SJSA1 (cell line): ENCODE data around the gene CBX7. TPM values are rescaled to one million over a fixed set of nuclear protein-coding genes. Genes with fewer than 3 reads are reported as not detected.
"Not testable (repeated sequence)": the region's sequence is repeated elsewhere in the genome, so short reads cannot be mapped to it uniquely, and the experiment has no call there.

Experiments
- DNase-seq, 2 experiments: peaks; one replicate each; pipeline ENCODE4 v3.0.0-alpha.2; 2015 to 2020; ENCODE audit warnings: low spot score in 2 of 2, low read depth in 1 of 2
- H3K27ac ChIP-seq: fragments of 250-450 bp; sonication (Bioruptor Pico); 2 replicates; pipeline ENCODE4 v1.5.1; 2020; ENCODE audit warnings: mild to moderate bottlenecking, moderate library complexity
- H3K27me3 ChIP-seq: fragments of 250-450 bp; sonication (Bioruptor Pico); replicated peaks from 2 replicates; pipeline ENCODE4 v1.5.1; 2020; ENCODE audit warnings: mild to moderate bottlenecking, moderate library complexity
- H3K36me3 ChIP-seq: fragments of 250-450 bp; sonication (Bioruptor Pico); 2 replicates; pipeline ENCODE4 v1.5.1; 2020; ENCODE audit warnings: mild to moderate bottlenecking
- H3K4me1 ChIP-seq: fragments of 250-450 bp; sonication (Bioruptor Pico); replicated peaks from 2 replicates; pipeline ENCODE4 v1.6.1; 2021; ENCODE audit warnings: mild to moderate bottlenecking
- H3K4me3 ChIP-seq: fragments of 250-450 bp; sonication (Bioruptor Pico); 2 replicates; pipeline ENCODE4 v1.5.1; 2020; ENCODE audit warnings: mild to moderate bottlenecking
- H3K9me3 ChIP-seq: fragments of 250-450 bp; sonication (Bioruptor Pico); replicated peaks from 2 replicates; pipeline ENCODE4 v1.5.1; 2020; ENCODE audit warnings: mild to moderate bottlenecking
- total RNA-seq: library from RNA; depleted of rRNA; stranded (reverse); fragments of >200 nt; shearing (Covaris generic); gene quantifications from 2 replicates; pipeline ENCODE4 v1.2.3, GENCODE V29; 2014

The CBX7 gene
- total RNA-seq, 1 experiment from 2014 or later: 6.3 TPM

DNA sequence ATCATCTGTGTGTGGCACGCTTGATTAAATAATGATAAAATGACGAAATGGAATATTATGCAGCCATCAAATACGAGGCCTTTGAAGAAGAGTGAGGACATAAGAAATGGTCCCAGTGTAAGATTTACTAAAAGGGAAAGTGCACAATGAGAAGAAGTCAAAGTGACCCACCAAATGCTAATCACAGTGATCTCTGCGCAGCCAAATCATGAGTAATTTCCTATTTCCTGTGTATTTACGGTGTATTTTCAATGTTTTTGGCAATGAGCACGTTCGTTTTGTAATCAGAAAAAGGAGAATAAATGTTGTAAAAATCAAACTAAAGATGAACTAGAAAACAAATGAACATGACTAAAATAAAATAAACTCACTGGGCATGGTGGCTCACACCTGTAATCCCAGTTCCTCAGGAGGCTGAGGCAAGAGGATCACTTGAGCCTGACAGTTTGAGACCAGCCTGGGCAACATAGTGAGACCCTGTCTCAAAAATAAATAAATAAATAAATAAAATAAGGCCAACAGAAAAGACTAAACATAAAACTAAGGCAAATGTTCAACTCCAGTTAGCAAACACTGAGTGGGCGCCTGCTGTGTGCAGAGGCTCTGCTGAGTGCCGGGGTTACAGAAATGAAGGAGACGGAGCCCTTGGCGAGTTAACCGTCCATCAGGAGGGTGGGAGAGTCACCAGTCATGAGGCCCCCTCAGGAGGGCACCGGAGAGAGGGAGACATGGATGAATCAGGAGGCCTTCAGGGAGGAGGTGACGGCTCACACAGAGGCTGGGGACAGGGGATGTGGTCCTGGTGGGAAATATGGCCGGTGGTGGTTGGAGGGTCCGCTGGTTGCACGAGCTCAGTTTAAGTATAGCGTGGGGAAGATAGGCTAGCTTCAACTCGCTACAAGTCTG lies 26.0 kb upstream of the CBX7 start:
- H3K27me3 ChIP-seq: no peaks in the 10 kb centered on the region
- H3K36me3 ChIP-seq: no peaks in the 10 kb centered on the region
- H3K4me1 ChIP-seq: peaks cover 68% of the 10 kb centered on the region
- H3K9me3 ChIP-seq: no peaks in the 10 kb centered on the region; the same call in 1 of the 2 replicates
- peak overlapping the region; percentile 96 for H3K27ac ChIP-seq
- peak in 1 of 2 experiments; percentile 16 for DNase-seq
- no peak overlapping the region for H3K4me3 ChIP-seq

DNA sequence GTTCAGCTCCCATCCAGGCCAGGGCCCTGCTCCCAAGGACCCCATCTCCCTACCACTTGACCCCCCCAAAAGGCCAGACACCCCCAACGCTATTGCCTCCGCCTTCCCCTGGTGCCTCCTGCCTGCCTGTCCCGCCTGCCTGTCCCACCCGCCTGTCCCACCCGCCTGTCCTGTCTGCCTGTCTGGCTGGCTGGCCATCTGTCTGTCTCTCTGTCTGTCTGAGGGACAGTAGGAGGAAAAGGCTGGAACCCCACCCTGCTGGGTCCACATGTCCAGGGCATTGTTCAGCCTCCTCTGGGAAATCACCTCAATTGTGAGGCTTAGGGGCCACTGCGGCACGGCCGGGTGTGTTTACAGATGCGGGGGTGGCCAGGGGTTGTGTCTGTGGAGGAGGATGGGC lies 25.3 kb upstream of the CBX7 start:
- peak overlapping the region; percentile 96 for H3K27ac ChIP-seq
- no peaks in the 10 kb centered on the region; the same call in 1 of the 2 replicates for H3K9me3 ChIP-seq
- no peaks in the 10 kb centered on the region for H3K27me3 ChIP-seq
- peaks cover 68% of the 10 kb centered on the region for H3K4me1 ChIP-seq
- peak in 1 of 2 experiments; percentile 14 for DNase-seq
- H3K4me3 ChIP-seq: no peak overlapping the region
- H3K36me3 ChIP-seq: no peaks in the 10 kb centered on the region

DNA sequence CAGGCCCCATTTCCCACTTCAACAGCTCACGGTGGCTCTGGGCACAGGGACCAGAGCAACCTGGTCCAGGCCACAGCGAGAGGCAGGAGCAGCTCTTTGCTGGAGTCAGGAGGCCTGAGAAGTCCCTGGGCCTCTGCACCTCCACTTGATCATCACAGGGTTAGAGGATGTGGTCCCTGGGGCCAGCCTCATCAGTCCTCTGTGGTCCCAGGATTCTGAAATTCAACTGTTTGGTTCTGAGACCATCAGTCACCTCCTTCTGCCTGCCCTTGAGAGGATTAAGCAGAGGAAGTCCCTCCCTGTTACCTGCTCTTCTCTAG lies 24.9 kb upstream of the CBX7 start:
- no peaks in the 10 kb centered on the region; the same call in 1 of the 2 replicates for H3K9me3 ChIP-seq
- H3K36me3 ChIP-seq: no peaks in the 10 kb centered on the region
- H3K27me3 ChIP-seq: no peaks in the 10 kb centered on the region
- H3K4me1 ChIP-seq: peaks cover 64% of the 10 kb centered on the region
- peak overlapping the region; percentile 96 for H3K27ac ChIP-seq
- H3K4me3 ChIP-seq: no peak overlapping the region
- DNase-seq: peak in 1 of 2 experiments; percentile 14

DNA sequence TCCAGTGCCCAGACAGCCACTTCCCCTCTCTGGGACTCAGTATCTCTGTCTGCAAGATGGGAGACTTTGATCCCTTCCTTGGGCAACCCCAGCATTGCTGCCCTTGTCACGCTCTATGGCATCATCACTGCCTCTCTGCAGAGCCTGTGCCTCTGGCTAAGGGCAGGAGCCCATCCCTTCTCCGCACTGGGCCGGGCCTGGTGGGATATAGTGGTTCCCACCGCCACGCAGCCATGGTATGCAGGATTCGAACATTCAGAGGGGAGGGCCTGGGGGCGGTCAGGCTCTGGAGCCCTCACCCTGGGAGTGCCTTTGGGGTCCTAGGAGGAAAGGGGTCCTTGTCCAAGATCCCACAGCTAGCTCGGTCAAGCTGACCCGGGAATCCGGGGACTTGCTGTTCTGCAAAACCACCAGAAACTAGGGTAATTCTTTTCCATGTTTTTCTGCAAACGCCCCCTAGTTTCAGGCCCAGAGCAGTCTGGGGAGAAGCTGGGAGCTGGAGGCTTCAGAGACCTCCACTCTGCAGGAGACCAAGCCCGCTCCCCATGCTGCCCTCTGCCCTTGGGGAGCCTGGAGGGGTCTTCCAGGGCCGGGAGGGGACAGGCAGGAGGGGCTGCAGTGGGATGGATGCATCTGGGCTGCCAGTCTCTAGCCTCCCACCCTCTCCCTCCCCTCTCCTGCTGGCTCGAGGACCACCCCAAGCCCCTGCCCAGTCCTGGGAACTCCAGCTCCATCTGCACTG lies 24.4 kb upstream of the CBX7 start:
- Histone ChIP-seq H3K4me1 (peaks cover 62% of the 10 kb centered on the region), H3K4me3 (no peak overlapping the region), H3K27me3 (no peaks in the 10 kb centered on the region), H3K36me3 (no peaks in the 10 kb centered on the region), H3K9me3 (no peaks in the 10 kb centered on the region; the same call in 1 of the 2 replicates), H3K27ac (peak overlapping the region; percentile 96)
- no peak for DNase-seq

- peak; percentile 93 to 96 for DNase-seq
Measured at GRCh38 chr22:39176143-39176713, 23.7 kb upstream of the CBX7 start.

DNA sequence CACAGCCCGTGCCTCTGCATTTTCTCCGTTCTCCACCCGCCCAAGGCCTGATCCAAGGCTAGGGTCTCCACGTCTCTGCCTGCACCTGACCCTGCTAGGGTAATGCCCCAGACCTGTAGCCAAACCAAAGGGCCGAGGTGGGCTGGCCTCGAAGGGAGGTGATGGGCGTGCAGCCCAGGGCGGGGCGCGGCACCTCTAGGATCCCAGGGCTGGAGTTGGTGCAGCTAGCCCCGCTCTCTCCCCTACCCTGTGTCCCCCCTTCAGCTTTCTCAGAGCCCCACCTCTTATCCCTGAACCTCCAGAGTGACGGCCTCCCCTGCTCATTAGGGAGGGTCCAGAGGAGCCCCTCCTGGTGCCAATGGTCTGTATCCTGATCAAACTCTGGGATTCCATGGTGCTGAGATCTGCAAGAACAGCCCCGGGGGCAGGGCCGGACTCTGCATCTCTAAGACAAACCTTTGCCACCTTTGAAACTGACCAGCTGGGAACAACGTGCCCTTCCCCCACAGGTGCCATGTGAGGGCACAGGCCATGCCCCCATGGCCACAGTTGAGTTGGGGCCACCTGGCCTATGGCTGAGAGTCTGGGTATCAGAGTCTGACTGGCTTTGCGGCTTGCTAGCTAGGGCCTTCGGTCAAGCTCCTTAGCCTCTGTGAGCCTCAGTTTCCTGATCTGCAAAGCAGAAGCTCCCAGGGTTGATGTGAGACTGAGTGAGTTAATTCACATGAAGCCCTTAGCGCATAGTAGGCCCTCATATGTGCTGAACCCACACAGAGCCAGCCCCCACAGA lies 23.1 kb upstream of the CBX7 start:
- Histone ChIP-seq H3K27ac (peak overlapping the region; percentile 96), H3K36me3 (no peaks in the 10 kb centered on the region), H3K4me3 (no peak overlapping the region), H3K4me1 (peaks cover 66% of the 10 kb centered on the region), H3K9me3 (no peaks in the 10 kb centered on the region; the same call in 1 of the 2 replicates), H3K27me3 (no peaks in the 10 kb centered on the region)
- peak; percentile 54 to 61 for DNase-seq

More at GRCh38 chr22:39176143-39176713, 23.7 kb upstream of the CBX7 start:
- H3K36me3 ChIP-seq: no peaks in the 10 kb centered on the region
- peak overlapping the region; percentile 96 for H3K27ac ChIP-seq
- H3K4me3 ChIP-seq: no peak overlapping the region
- H3K9me3 ChIP-seq: no peaks in the 10 kb centered on the region; the same call in 1 of the 2 replicates
- H3K27me3 ChIP-seq: no peaks in the 10 kb centered on the region
- H3K4me1 ChIP-seq: peaks cover 62% of the 10 kb centered on the region

DNA sequence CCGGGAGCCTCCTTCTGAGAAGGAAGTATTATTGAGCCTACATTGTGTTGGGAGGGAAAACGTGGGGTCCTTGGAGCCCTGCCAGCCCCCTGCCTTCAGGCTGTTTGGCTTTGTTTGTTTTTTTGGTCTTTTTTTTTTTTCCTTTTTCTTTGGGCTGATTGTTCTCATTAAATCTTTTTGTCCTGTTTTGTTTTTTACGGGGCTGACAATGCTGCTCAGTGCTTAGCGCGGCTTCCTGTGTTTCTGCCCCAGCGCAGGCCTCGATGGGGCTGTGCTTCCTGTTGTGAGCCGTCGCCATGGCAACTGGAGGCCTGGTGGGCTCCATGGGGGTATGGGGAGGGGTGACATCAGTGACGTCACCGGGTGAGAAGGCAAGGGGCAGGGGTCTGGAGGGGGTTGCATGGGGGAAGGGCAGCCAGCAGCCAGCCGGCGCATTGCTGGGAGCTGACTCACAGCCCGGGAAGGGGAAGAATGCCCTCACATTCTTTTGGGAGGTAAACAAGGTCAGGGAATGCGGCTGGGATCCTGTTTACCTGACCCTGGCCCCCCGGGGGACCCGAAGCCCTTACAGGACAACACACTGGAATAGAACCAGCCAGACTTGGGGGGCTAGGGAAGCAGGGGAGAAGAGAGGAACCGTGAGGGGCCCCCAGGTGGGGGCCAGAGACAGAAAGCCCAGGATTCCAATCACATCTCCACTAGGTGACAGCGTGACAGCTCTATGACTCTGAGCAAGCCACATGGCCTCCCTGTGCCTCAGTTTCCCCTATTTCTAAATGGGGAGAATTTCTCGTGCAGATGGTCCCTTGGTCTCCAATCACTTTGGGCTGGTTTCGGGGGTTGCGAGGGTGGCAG lies 22.2 kb upstream of the CBX7 start:
- no peaks in the 10 kb centered on the region for H3K27me3 ChIP-seq
- H3K4me1 ChIP-seq: peaks cover 66% of the 10 kb centered on the region
- no peaks in the 10 kb centered on the region for H3K36me3 ChIP-seq
- no peaks in the 10 kb centered on the region; the same call in 1 of the 2 replicates for H3K9me3 ChIP-seq
- peak; percentile 97 to 100 for DNase-seq
- H3K27ac ChIP-seq: peak overlapping the region; percentile 96
- H3K4me3 ChIP-seq: no peak overlapping the region

DNA sequence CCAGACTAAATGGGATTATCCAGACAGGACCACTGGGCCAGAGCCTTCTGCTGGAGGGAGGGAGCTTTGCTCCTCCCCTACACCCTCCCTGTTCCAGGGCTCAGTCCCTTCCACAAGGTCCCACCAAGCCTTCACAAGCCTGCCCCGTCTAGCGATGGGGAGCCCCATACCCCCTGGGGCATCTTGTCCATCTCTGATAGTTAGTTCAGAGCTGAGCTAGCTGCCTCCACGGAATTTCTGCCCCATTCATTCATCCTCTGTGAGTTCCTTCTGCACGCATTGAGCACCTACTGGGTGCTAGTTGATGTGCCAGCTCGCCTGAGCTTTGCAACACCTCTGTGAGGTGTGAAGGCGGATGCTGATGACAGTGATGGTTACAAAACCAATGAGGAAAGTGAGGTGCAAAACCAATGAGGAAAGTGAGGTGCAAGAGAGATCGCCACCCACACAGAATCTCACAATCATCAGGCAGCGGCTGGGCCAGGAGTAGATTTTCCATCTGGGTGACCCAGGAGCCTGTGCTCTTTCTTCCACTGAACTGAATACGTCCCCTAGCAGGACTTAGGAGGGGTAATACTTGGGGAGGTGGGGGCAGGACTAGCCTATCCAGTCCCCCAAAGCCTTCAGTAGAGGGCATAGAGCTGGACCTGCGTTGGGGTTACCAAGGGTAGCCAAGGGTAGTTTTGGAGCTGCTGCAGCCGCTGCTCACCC lies 21.5 kb upstream of the CBX7 start:
- no peak for DNase-seq

GRCh38 chr22:39173050-39173706 lies 20.7 kb upstream of the CBX7 start:
- Histone ChIP-seq H3K36me3 (no peaks in the 10 kb centered on the region), H3K27me3 (no peaks in the 10 kb centered on the region), H3K4me1 (peaks cover 54% of the 10 kb centered on the region), H3K4me3 (no peak overlapping the region), H3K27ac (peak overlapping the region; percentile 96; the same call in 1 of the 2 replicates), H3K9me3 (no peaks in the 10 kb centered on the region; the same call in 1 of the 2 replicates)
- DNase-seq: no peak

More for the DNA sequence above, 21.5 kb upstream of the CBX7 start:
- H3K27ac ChIP-seq: peak overlapping the region; percentile 96
- H3K36me3 ChIP-seq: no peaks in the 10 kb centered on the region
- H3K4me3 ChIP-seq: no peak overlapping the region
- peaks cover 61% of the 10 kb centered on the region for H3K4me1 ChIP-seq
- H3K27me3 ChIP-seq: no peaks in the 10 kb centered on the region
- no peaks in the 10 kb centered on the region; the same call in 1 of the 2 replicates for H3K9me3 ChIP-seq

DNA sequence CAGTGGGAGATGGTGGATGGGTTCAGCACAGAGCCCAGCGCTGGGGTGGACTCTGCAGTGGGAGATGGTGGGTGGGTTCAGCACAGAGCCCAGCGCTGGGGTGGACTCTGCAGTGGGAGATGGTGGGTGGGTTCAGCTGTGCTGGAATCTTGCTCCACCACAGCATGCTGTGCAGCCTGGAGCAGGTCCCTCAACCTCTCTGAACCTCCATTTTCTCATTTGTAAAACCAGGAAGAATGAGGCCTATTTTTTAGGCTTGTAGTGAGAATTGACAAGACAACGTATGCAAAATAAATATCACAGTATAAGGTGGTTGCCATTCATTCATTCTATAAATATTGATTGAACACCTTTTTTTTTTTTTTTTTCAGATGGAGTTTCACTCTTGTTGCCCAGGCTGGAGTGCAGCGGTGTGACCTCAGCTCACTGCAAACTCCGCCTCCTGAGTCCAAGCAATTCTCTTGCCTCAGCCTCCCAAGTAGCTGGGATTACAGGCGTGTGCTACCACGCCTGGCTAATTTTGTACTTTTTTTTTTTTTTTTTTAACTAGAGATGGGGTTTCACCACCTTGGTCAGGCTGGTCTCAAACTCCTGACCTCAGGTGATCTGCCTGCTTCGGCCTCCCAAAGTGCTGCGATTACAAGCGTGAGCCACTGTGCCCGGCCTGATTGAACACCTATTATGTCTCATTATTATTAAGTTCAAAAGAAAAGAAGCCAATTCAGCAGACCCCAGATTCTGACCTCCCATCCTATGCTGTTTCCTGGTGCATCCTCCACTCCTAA lies 20.0 kb upstream of the CBX7 start:
- not testable (repeated sequence) for H3K27me3 ChIP-seq, DNase-seq, H3K4me3 ChIP-seq, H3K36me3 ChIP-seq, H3K27ac ChIP-seq, H3K9me3 ChIP-seq
- H3K4me1 ChIP-seq: peaks cover 46% of the 10 kb centered on the region

GRCh38 chr22:39171623-39172264 lies 19.3 kb upstream of the CBX7 start:
- Histone ChIP-seq H3K4me1 (peaks cover 39% of the 10 kb centered on the region), H3K27me3 (no peaks in the 10 kb centered on the region), H3K27ac (no peak overlapping the region), H3K9me3 (no peaks in the 10 kb centered on the region; the same call in 1 of the 2 replicates), H3K36me3 (no peaks in the 10 kb centered on the region), H3K4me3 (no peak overlapping the region)
- DNase-seq: no peak
